ENCODE results near the gene AP5Z1. TPM values are rescaled to one million over a fixed set of nuclear protein-coding genes. Genes with fewer than 3 reads are reported as not detected.

Gene AP5Z1
- total RNA-seq, 3 donors from 2014 or later (not counting 1 experiment from before 2014, with no cell fraction given): 140 to 156 (median 143) TPM

DNA sequence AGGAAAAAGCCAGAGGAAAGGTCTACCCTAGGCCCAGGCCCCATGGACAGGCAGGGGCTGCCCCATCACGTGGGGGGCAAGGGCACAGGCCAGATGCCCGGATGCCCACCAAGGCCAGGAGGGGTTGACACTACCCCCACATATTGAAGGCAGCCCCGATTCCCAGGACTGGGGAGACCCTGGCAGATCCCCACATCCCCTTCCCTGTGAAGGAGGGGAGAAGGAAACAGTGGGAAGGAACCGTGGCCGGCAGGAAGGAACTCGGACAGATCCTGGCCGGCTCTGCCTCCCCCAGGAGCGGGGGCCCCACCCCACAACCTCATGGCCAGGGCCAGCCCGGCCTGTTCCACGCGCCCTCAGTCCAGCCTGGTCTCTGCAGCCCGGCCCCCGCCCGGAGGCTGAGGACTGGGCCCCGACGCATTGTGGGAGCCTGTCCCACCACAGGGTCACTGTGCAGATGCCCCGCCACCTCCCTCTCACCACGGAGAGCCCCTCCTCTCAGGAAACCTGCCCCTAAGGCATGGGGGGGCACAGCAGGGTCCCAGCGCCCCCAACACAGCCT lies 45.1 kb downstream of the AP5Z1 start:
- TF ChIP-seq, protein P1, sequence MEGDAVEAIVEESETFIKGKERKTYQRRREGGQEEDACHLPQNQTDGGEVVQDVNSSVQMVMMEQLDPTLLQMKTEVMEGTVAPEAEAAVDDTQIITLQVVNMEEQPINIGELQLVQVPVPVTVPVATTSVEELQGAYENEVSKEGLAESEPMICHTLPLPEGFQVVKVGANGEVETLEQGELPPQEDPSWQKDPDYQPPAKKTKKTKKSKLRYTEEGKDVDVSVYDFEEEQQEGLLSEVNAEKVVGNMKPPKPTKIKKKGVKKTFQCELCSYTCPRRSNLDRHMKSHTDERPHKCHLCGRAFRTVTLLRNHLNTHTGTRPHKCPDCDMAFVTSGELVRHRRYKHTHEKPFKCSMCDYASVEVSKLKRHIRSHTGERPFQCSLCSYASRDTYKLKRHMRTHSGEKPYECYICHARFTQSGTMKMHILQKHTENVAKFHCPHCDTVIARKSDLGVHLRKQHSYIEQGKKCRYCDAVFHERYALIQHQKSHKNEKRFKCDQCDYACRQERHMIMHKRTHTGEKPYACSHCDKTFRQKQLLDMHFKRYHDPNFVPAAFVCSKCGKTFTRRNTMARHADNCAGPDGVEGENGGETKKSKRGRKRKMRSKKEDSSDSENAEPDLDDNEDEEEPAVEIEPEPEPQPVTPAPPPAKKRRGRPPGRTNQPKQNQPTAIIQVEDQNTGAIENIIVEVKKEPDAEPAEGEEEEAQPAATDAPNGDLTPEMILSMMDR (IDR thresholded peaks at IDR 0.05): no peak

DNA sequence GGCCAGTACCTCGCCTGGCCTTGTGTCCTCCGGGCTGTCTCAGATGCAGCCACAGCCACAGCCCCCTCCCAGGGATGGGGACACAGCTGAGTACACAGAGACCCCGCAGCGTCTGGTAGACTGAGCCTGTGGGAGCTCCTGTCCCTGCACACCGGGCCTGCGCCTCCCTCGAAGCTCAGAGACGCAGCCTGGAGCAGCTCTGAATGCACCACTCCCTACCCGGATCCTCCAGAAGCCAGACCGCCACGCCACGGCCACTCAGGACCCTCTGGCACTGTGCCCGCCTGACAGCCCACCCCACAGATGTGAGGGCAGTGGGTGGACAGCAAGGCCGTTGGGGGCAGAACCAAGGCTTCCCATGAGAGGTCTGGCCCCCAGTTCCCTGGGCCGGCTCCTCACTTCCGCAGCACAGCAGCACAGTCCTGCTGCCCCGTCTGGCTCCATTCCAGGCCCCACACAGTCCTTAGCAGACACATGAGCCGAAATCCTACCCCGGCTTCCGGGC lies 45.6 kb downstream of the AP5Z1 start:
- Mint-ChIP-seq H3K27me3 (ENCODE audit: low read depth in 2 of 2) (peaks cover 0 to 2% of the 10 kb centered on the region in 2 donors), H3K36me3 (no peaks in the 10 kb centered on the region), H3K4me1 (no peaks in the 10 kb centered on the region), H3K4me3 (no peak overlapping the region), H3K9me3 (no peaks in the 10 kb centered on the region), H3K27ac (no peak overlapping the region)
- Histone ChIP-seq H3K27ac (ENCODE audit: low read length) (no peak overlapping the region), H3K4me3 (ENCODE audit: low read length) (no peak overlapping the region), H3K27me3 (ENCODE audit: control insufficient read depth, insufficient read depth, low read length) (no peaks in the 10 kb centered on the region), H3K4me1 (ENCODE audit: control insufficient read depth, insufficient read depth, low read length) (no peaks in the 10 kb centered on the region), H3K9me3 (ENCODE audit: control insufficient read depth, insufficient read depth, low read length) (no peaks in the 10 kb centered on the region), H3K36me3 (ENCODE audit: control insufficient read depth, insufficient read depth, low read length) (no peaks in the 10 kb centered on the region)
- no peak for DNase-seq
- 89% methylated on average over 20 of the region's 20 CpGs for whole genome bisulfite sequencing (ENCODE audit: insufficient coverage)
- TF ChIP-seq, protein P1 (IDR thresholded peaks at IDR 0.05): no peak
- intact Hi-C loops (cut with micrococcal nuclease): no loop called here
- no peak for ATAC-seq

More for the DNA sequence above, 45.1 kb downstream of the AP5Z1 start:
- H3K36me3 Mint-ChIP-seq: no peaks in the 10 kb centered on the region
- H3K27ac ChIP-seq (ENCODE audit: low read length): no peak overlapping the region
- 87% methylated on average over 18 of the region's 19 CpGs for WGBS (ENCODE audit: insufficient coverage)
- H3K4me3 Mint-ChIP-seq: no peak overlapping the region
- H3K4me1 Mint-ChIP-seq: no peaks in the 10 kb centered on the region
- no peak overlapping the region for H3K4me3 ChIP-seq (ENCODE audit: low read length)
- H3K27ac Mint-ChIP-seq: no peak overlapping the region
- H3K4me1 ChIP-seq (ENCODE audit: control insufficient read depth, insufficient read depth, low read length): no peaks in the 10 kb centered on the region
- H3K27me3 ChIP-seq (ENCODE audit: control insufficient read depth, insufficient read depth, low read length): no peaks in the 10 kb centered on the region
- DNase-seq: no peak
- H3K27me3 Mint-ChIP-seq (ENCODE audit: low read depth in 2 of 2): peaks cover 0 to 2% of the 10 kb centered on the region in 2 donors
- intact Hi-C loops (cut with micrococcal nuclease): no loop called here
- no peaks in the 10 kb centered on the region for H3K36me3 ChIP-seq (ENCODE audit: control insufficient read depth, insufficient read depth, low read length)
- H3K9me3 Mint-ChIP-seq: no peaks in the 10 kb centered on the region
- no peak for ATAC-seq
- H3K9me3 ChIP-seq (ENCODE audit: control insufficient read depth, insufficient read depth, low read length): no peaks in the 10 kb centered on the region

DNA sequence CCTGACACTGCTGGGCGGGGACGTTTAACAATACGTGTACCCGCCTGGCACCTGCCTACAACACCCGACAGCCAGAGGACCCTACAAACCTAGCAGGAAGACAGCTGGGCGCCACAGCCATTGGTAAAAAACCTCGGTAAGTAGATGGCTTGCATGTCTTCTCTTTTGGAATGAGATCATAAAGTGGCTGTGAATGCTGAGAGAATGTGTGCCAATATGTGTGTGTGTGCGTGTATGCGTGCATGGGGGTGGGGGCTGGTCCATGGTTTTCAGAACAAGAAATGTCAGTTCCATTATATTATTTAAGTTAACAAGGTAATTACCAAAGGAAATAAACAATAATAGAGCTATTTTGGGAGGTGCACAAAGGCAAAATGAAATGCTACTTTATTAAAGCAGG lies 47.3 kb downstream of the AP5Z1 start:
- Histone ChIP-seq H3K4me1 (ENCODE audit: control insufficient read depth, insufficient read depth, low read length) (no peaks in the 10 kb centered on the region), H3K36me3 (ENCODE audit: control insufficient read depth, insufficient read depth, low read length) (no peaks in the 10 kb centered on the region), H3K27me3 (ENCODE audit: control insufficient read depth, insufficient read depth, low read length) (no peaks in the 10 kb centered on the region), H3K4me3 (ENCODE audit: low read length) (no peak overlapping the region), H3K27ac (ENCODE audit: low read length) (no peak overlapping the region), H3K9me3 (ENCODE audit: control insufficient read depth, insufficient read depth, low read length) (no peaks in the 10 kb centered on the region)
- H3K9me3 Mint-ChIP-seq: no peaks in the 10 kb centered on the region
- H3K4me3 Mint-ChIP-seq: no peak overlapping the region
- no peak for DNase-seq
- no peaks in the 10 kb centered on the region for H3K36me3 Mint-ChIP-seq
- intact Hi-C loops (cut with micrococcal nuclease): no loop called here
- 86% methylated on average over 9 of the region's 9 CpGs for WGBS (ENCODE audit: insufficient coverage)
- no peak overlapping the region for H3K27ac Mint-ChIP-seq
- peaks cover 0 to 2% of the 10 kb centered on the region in 2 donors for H3K27me3 Mint-ChIP-seq (ENCODE audit: low read depth in 2 of 2)
- ATAC-seq: no peak
- TF ChIP-seq, protein P1 (IDR thresholded peaks at IDR 0.05): no peak
- H3K4me1 Mint-ChIP-seq: no peaks in the 10 kb centered on the region

All from natural killer cell (primary cell).